ENCODE measurements around the gene MALT1. TPM values are rescaled to one million over a fixed set of nuclear protein-coding genes. Genes with fewer than 3 reads are reported as not detected.

MALT1 gene
- total RNA-seq, 6 experiments from 2014 or later, result 9.2 to 16.0 (median 10.2) TPM

DNA sequence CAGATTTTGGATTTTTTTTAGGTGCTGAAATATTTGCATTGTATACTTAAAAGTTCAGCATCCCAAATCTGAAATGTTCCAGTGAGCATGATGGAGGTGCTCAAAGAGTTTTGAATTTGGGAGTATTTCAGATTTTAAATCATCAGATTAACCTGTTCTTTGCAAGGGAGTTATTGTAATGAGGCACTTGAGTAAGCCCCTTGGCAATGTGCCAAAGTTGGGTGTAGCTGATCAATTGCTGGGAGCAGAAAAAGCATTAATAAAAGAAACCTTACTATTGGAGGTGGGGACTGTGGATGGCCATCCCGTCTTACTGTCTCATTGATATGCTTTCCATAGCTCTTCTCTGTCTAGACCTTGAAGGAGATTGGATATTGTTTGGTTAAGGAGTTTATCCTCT, 28.3 kb downstream of the MALT1 start:
- H3K36me3 ChIP-seq, result peaks cover 0 to 11% (median 4%) of the 10 kb centered on the region in 4 donors
- no peak for DNase-seq
- no peaks in the 10 kb centered on the region for H3K4me1 ChIP-seq
- H3K9me3 ChIP-seq, result no peaks in the 10 kb centered on the region
- intact Hi-C loops (cut with DNase I), result no loop called here
- TF ChIP-seq POLR2A (IDR thresholded peaks at IDR 0.05), result no peak
- TF ChIP-seq, protein P1, sequence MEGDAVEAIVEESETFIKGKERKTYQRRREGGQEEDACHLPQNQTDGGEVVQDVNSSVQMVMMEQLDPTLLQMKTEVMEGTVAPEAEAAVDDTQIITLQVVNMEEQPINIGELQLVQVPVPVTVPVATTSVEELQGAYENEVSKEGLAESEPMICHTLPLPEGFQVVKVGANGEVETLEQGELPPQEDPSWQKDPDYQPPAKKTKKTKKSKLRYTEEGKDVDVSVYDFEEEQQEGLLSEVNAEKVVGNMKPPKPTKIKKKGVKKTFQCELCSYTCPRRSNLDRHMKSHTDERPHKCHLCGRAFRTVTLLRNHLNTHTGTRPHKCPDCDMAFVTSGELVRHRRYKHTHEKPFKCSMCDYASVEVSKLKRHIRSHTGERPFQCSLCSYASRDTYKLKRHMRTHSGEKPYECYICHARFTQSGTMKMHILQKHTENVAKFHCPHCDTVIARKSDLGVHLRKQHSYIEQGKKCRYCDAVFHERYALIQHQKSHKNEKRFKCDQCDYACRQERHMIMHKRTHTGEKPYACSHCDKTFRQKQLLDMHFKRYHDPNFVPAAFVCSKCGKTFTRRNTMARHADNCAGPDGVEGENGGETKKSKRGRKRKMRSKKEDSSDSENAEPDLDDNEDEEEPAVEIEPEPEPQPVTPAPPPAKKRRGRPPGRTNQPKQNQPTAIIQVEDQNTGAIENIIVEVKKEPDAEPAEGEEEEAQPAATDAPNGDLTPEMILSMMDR (IDR thresholded peaks at IDR 0.05), result no peak
- ATAC-seq, result no peak
- no peak overlapping the region for H3K27ac ChIP-seq
- no peaks in the 10 kb centered on the region for H3K27me3 ChIP-seq
- WGBS (ENCODE audit: insufficient coverage, low coverage, low lambda C conversion rate, missing lambda C conversion rate), result 100% methylated on average over 1 of the region's 1 CpG
- H3K4me3 ChIP-seq, result no peak overlapping the region

DNA sequence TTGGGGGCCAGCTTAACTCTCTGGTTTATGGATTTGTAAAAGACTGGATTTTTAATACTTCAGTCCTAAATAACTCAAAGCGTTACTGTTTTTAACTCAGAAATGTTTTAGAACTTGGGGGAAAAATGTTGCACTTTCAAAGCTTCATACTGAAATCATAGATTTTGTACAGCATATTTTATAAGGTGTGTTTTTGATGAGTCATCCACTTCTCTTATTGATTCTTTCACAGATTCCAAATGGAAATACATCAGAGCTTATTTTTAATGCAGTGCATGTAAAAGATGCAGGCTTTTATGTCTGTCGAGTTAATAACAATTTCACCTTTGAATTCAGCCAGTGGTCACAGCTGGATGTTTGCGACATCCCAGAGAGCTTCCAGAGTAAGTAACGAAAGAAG, 28.9 kb downstream of the MALT1 start:
- DNase-seq (no peak), ATAC-seq (no peak)
- 87% methylated on average over 4 of the region's 4 CpGs for WGBS (ENCODE audit: insufficient coverage, low coverage, low lambda C conversion rate, missing lambda C conversion rate)
- TF ChIP-seq, protein P1 (IDR thresholded peaks at IDR 0.05), result no peak
- no peak for TF ChIP-seq POLR2A (IDR thresholded peaks at IDR 0.05)
- no peak overlapping the region for H3K4me3 ChIP-seq
- no peaks in the 10 kb centered on the region for H3K9me3 ChIP-seq
- H3K27ac ChIP-seq, result no peak overlapping the region
- H3K27me3 ChIP-seq, result no peaks in the 10 kb centered on the region
- intact Hi-C loops (cut with DNase I), result no loop called here
- peaks cover 0 to 11% (median 4%) of the 10 kb centered on the region in 4 donors for H3K36me3 ChIP-seq
- no peaks in the 10 kb centered on the region for H3K4me1 ChIP-seq

DNA sequence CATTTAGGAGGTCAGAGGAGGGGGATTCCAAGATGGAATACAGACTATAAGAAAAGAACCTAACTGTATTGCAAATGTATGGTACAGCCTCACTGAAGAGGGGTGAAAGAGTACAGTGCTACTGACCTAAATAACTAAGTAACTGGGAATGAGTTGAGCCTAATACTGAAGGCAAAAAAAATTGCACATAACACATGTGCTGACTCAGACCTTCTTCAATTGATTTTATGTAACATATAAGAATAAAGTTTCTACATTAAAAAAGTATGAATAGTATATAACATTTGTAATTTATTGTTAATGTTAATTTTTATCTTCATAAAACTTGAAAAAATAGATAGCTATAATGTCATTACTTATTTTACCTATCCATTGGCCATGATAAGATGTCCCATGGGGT, 41.7 kb downstream of the MALT1 start:
- DNase-seq, result no peak
- no peak overlapping the region for H3K27ac ChIP-seq
- no peak for ATAC-seq

DNA sequence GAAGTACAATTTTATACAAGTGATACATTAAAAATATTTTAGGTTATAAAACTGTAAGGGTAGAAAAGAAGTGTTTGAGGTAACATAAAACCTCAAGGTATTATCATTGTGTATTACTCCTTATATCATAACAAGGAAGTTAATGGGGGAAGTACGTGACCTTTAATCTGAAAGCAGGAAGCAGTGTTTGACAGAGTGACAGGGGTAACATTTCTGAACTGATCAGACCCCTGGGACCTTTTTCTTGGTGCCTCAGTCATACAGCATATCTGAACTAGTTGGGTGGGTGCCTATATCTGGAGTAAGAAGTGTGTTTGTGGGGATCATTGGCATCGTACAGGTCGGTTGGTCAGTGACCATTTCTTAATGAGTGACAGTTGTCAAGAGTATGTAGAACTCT, 43.0 kb downstream of the MALT1 start:
- ATAC-seq (no peak), DNase-seq (no peak)
- WGBS (ENCODE audit: insufficient coverage, low coverage, low lambda C conversion rate, missing lambda C conversion rate), result 79% methylated on average over 3 of the region's 3 CpGs
- Histone ChIP-seq H3K27ac (no peak overlapping the region), H3K9me3 (no peaks in the 10 kb centered on the region), H3K4me3 (no peak overlapping the region), H3K4me1 (no peaks in the 10 kb centered on the region), H3K36me3 (peaks cover 0 to 6% (median 2%) of the 10 kb centered on the region in 4 donors), H3K27me3 (no peaks in the 10 kb centered on the region)
- TF ChIP-seq, protein P1 (IDR thresholded peaks at IDR 0.05), result no peak
- TF ChIP-seq POLR2A (IDR thresholded peaks at IDR 0.05), result no peak
- intact Hi-C loops (cut with DNase I), result no loop called here

More for the DNA sequence above, 41.7 kb downstream of the MALT1 start:
- no peak for TF ChIP-seq POLR2A (IDR thresholded peaks at IDR 0.05)
- TF ChIP-seq, protein P1 (IDR thresholded peaks at IDR 0.05), result no peak
- Histone ChIP-seq H3K4me3 (no peak overlapping the region), H3K27me3 (no peaks in the 10 kb centered on the region), H3K9me3 (no peaks in the 10 kb centered on the region), H3K36me3 (peaks cover 0 to 3% (median under 1%) of the 10 kb centered on the region in 4 donors), H3K4me1 (no peaks in the 10 kb centered on the region)
- intact Hi-C loops (cut with DNase I), result no loop called here

DNA sequence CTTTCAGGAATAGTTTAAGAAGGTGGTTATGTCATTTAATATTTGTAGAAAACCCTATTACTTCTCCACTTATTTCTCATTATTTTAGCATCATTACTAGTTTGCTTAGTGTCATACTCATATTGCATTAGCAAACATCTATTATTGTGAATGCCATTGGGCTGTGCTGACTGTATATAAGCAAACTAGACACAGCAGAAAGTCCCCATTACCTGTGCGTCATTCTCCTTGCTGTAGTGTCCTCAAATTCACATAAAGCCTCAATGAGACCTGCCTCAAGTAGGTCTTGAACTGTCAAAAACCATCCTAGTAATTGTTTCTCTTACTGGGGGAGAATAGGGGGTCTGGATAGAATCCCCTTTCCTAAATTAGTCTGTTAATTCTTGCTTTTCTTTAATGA, 43.6 kb downstream of the MALT1 start:
- no peaks in the 10 kb centered on the region for H3K9me3 ChIP-seq
- H3K4me1 ChIP-seq, result no peaks in the 10 kb centered on the region
- no peak overlapping the region for H3K27ac ChIP-seq
- no peaks in the 10 kb centered on the region for H3K27me3 ChIP-seq
- DNase-seq, result no peak
- ATAC-seq, result no peak
- H3K36me3 ChIP-seq, result peaks cover 0 to 6% (median 2%) of the 10 kb centered on the region in 4 donors
- no peak for TF ChIP-seq POLR2A (IDR thresholded peaks at IDR 0.05)
- TF ChIP-seq, protein P1 (IDR thresholded peaks at IDR 0.05), result no peak
- 100% methylated on average over 1 of the region's 1 CpG for WGBS (ENCODE audit: insufficient coverage, low coverage, low lambda C conversion rate, missing lambda C conversion rate)
- H3K4me3 ChIP-seq, result no peak overlapping the region
- intact Hi-C loops (cut with DNase I), result no loop called here
